Activated T-helper 17 cell treated with anti-CD3 and anti-CD28 coated beads, Interleukin-2, amount 50 U/mL, for 72 hours (primary cell): Measurements from ENCODE around the gene PC. TPM values are rescaled to one million over a fixed set of nuclear protein-coding genes. Genes with fewer than 3 reads are reported as not detected.

ENCODE experiments used
- ATAC-seq: fragments of 150-1000 bp; cut with Tn5 transposase; replicated peaks from 2 replicates; pipeline ENCODE4 v1.10.0; 2021; ENCODE audit warnings: mild to moderate bottlenecking, moderate library complexity
- H3K27ac Mint-ChIP-seq: one replicate; pipeline ENCODE4 v1.8.0; 2022; ENCODE audit warnings: mixed read lengths
- H3K27me3 Mint-ChIP-seq: one replicate; pipeline ENCODE4 v1.8.0; 2022; ENCODE audit warnings: mixed read lengths
- H3K36me3 Mint-ChIP-seq: one replicate; pipeline ENCODE4 v1.8.0; 2022; ENCODE audit warnings: low read depth, mild to moderate bottlenecking, mixed read lengths
- H3K4me1 Mint-ChIP-seq: one replicate; pipeline ENCODE4 v1.8.0; 2022; ENCODE audit warnings: mixed read lengths
- H3K4me3 Mint-ChIP-seq: one replicate; pipeline ENCODE4 v1.8.0; 2022; ENCODE audit warnings: mild to moderate bottlenecking, mixed read lengths
- H3K9me3 Mint-ChIP-seq: one replicate; pipeline ENCODE4 v1.8.0; 2022; ENCODE audit warnings: mixed read lengths
- total RNA-seq, 2 donors: library from RNA; stranded (reverse); gene quantifications; one replicate each; pipeline ENCODE4 v1.2.3, GENCODE V29; 2022

The PC gene
- total RNA-seq, 2 donors from 2014 or later: 8.4 to 10.9 TPM

DNA sequence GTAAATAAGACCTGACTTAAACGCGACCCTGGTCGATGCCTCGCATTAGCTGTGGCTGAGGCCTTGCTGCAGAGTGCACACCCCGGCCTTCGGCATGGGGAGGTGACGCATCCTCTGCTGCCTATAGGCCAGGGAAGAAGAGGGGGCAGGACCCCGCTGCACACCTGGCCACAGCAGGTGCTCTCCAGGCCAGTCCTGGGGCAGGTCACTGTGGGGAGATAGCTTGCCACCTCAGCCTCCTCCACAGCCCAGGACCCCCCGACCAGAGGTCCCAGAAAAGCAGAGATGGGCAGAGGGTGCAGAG lies 88.7 kb downstream of the PC start:
- Mint-ChIP-seq H3K9me3 (no peaks in the 10 kb centered on the region), H3K4me1 (no peaks in the 10 kb centered on the region), H3K36me3 (no peaks in the 10 kb centered on the region), H3K4me3 (no peak overlapping the region), H3K27me3 (no peaks in the 10 kb centered on the region), H3K27ac (no peak overlapping the region)
- no peak for ATAC-seq

DNA sequence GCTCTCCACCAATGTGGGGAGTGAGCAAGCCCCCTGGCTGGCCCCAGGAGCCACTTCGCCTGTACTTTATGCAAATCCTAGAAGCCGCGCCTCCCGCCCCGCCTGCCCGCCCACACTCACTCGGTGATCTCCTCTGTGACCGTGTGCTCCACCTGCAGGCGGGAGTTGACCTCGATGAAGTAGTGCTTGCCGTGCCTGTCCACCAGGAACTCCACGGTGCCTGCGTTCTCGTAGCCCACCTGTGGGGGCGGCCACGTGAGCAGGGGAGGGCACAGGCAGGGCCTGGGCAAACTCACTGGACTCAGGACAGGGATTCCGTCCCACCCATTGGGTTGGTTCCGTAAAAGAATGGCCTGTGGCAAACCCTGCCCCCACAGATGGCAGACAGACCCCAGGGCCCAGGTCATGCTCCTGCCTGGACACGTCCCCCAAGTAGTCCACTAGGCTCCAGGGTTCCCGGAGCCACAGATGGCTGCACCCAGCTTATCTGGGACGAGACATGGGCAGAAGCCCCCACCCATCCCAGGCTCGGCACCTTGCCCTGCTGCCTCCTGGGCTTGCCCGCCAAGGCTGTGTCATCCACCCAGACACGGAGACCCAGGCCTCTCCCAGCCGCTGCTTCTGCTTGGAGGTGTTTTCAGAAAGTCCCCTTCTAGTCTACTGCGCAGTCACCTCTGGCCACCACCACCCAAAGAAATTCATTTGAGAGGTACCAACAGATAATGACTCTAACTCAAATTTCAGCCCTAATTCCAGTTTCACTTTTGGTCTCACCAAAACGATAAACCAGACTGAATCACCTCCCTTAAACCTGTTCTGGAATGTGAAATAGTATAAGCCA lies 89.2 kb downstream of the PC start:
- Mint-ChIP-seq H3K27ac (no peak overlapping the region), H3K9me3 (no peaks in the 10 kb centered on the region)

DNA sequence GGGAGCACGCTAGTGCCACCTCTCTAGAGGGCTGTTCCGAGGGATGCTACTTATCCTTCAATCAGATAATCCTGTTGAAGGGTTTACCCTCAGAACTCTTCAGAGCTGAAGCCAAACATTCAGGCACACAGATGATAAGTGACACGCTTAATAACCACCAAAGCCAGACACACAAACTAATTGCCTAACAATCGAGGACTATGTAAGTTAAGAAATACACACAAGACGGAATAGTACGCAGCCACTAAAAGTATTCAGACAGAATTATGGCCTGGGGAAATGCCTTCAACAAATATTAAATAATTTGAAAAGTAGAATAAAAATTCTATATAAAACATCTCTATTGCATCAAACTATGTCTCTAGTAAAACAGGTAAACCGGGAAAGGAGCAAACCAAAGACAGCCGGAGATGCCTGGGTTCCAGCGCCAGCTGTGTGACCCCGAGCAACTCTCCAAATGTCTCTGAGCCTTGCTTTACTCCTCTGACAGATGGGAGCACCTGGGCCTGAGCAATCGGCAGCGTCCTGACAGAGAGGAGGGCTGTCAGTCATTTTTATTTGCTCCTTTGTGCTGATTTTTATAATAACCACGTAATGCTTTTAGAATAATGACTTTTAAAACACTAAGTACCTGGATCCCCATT lies 90.0 kb downstream of the PC start:
- Mint-ChIP-seq H3K4me3 (no peak overlapping the region), H3K9me3 (no peaks in the 10 kb centered on the region), H3K27ac (no peak overlapping the region)

More for the DNA sequence above, 89.2 kb downstream of the PC start:
- peak overlapping the region; percentile 34 for H3K4me3 Mint-ChIP-seq
- H3K27me3 Mint-ChIP-seq: no peaks in the 10 kb centered on the region
- peak; percentile 94 for ATAC-seq
- no peaks in the 10 kb centered on the region for H3K4me1 Mint-ChIP-seq
- H3K36me3 Mint-ChIP-seq: no peaks in the 10 kb centered on the region

DNA sequence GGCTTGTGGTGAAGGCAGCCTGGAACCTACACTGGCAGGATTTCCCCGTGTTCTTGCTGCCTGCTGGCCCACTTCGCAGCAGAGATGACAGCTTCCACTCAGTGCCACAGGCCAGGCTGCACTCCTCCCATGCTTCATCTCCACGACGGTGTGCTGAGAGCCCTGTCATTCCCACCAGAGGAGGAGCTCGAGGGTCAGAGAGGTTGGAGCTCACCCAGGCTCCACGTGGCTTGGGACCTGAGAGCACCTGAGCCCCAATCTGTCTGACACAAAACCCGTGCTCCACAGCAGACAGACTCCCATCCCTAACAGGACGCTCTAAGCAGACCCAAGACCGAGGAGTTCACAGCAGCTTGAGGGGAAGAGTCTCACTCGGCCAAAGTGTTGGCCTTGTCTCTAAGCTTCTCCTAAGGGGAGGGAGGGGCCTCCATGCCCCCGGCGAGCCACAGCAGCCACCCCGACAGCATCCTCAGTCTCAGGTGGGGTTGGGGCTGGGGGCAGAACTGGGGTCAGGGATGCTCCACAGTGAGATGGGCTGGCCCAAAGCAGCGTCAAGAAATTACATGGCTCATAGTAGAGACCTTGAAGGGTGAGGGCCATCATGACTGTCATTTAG lies 90.7 kb downstream of the PC start:
- Mint-ChIP-seq H3K36me3 (no peaks in the 10 kb centered on the region), H3K4me1 (no peaks in the 10 kb centered on the region), H3K27me3 (no peaks in the 10 kb centered on the region), H3K27ac (no peak overlapping the region), H3K4me3 (no peak overlapping the region), H3K9me3 (no peaks in the 10 kb centered on the region)
- no peak for ATAC-seq

More for the DNA sequence above, 90.0 kb downstream of the PC start:
- Mint-ChIP-seq H3K36me3 (no peaks in the 10 kb centered on the region), H3K27me3 (no peaks in the 10 kb centered on the region), H3K4me1 (no peaks in the 10 kb centered on the region)
- peak; percentile 9 for ATAC-seq

DNA sequence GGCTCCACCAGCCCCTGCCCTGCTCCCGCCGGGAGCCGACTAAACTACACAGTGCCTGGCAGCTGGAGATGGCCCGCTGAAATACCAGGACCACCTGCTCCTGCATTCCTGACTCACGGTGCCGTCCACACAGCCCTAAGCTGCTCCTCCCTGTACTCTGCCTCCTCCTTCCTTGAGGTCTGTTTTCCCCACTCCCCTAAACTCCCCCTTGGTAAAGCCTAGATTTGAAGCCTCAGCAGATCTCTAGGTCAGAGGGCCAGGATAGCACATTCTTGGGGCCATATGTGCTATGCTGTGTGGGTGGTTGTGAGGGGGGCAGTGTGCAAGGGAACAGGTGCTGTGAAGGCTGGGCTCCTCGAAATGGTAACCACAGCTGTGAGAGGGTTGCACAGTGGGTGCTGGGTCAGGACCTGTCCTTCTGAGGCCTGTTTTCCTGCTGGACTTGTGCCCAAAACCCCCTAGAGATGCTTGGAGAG lies 91.6 kb downstream of the PC start:
- Mint-ChIP-seq H3K4me3 (no peak overlapping the region), H3K9me3 (no peaks in the 10 kb centered on the region), H3K36me3 (no peaks in the 10 kb centered on the region), H3K27ac (no peak overlapping the region), H3K4me1 (no peaks in the 10 kb centered on the region), H3K27me3 (no peaks in the 10 kb centered on the region)
- ATAC-seq: no peak

DNA sequence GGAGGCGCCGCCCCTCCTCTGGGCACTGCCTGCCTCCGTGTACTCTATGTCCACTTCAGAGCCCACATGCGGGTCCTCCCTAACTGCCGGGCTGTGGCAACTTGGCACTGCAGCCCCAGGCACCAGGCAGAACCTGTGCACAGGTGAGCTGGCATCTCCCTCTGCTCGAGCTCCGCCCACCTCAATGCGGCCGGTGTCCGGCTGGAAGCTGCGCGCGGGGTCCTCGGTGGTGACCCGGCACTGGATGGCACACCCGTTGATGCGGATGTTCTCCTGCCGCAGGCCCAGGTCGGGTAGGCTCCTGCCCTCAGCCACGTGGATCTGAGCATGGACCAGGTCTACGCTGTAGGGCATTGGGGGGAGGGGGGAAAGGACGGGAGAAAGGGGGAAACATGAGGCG lies 92.2 kb downstream of the PC start:
- Mint-ChIP-seq H3K36me3 (no peaks in the 10 kb centered on the region), H3K4me1 (no peaks in the 10 kb centered on the region), H3K27ac (no peak overlapping the region), H3K27me3 (no peaks in the 10 kb centered on the region), H3K4me3 (no peak overlapping the region), H3K9me3 (no peaks in the 10 kb centered on the region)
- no peak for ATAC-seq

DNA sequence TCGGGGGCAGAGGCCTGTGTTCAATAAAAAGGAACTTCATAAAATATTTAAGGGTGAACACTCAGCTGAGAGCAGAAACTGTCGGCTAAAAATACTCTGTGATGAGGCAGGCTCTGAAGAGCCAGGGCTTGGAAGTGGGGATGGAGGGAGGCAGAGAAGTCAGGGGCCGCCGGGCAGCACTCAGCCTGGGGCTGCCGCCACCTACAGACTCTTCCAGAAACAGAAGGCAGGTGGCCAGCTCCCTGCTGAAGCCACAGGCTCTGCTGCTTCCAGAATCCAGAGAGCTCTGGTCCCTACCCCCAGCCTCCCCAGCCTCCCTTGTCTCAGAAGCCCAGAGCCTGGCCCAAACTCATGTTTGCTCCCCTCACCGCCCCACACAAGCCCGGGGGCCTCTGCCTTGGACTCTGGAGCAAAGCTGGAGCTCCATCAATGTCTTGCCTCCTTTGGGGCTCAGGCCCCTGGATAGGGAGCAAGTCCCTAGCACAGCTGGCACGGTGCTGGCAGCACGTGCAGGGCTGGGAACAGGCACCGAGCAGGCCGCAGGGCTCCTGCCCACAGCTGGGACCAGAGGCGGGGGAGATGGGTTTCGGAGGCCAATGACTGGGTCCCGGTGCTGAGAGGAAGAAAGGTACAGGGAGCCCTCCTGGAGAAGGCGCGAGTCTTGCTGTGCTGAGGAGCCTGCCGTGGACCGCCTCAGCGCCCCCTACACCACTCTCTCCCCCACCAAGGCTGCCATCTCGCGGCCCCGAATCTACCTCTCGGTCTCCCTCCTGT lies 93.1 kb downstream of the PC start:
- Mint-ChIP-seq H3K27me3 (no peaks in the 10 kb centered on the region), H3K4me3 (no peak overlapping the region), H3K9me3 (no peaks in the 10 kb centered on the region), H3K36me3 (no peaks in the 10 kb centered on the region), H3K4me1 (no peaks in the 10 kb centered on the region), H3K27ac (no peak overlapping the region)
- no peak for ATAC-seq

DNA sequence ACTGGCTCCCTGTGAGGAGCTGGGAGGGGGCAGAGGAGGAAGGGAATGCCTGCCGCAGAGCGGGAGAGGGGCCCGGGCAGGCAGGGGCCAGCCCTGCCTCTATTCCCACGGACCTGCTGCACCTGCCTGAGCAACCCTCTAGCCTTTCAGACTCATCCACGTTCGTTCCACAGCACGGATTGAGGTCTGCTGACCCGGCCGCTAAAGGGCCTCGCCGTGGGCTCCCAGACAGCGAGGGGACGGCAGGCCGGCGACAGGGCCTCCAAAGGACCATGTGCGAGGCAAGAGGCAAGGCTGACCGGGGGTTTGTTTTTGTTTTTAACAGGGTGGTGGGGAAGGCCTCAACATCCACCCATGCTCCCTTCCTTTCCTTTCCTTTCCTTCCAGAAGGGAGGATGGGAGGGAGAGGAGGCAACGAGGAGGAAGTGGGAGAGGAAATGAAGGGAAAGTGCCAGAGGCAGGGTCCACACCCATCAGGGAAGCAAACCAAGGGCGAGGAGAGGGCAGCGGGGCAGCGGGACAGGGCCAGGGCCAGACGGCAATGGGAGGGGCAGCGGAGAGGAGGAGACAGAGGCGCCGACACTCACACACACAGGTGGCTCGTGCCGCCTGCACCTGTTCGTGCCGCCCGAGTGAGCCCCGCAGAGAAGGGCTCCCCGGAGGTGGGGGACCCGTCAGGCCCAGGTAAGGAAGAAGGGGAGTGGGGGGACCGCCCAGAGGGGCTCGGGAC lies 93.8 kb downstream of the PC start:
- H3K27me3 Mint-ChIP-seq: no peaks in the 10 kb centered on the region
- H3K4me1 Mint-ChIP-seq: no peaks in the 10 kb centered on the region
- no peak overlapping the region for H3K27ac Mint-ChIP-seq
- no peaks in the 10 kb centered on the region for H3K9me3 Mint-ChIP-seq
- H3K36me3 Mint-ChIP-seq: no peaks in the 10 kb centered on the region
- no peak for ATAC-seq
- H3K4me3 Mint-ChIP-seq: no peak overlapping the region

DNA sequence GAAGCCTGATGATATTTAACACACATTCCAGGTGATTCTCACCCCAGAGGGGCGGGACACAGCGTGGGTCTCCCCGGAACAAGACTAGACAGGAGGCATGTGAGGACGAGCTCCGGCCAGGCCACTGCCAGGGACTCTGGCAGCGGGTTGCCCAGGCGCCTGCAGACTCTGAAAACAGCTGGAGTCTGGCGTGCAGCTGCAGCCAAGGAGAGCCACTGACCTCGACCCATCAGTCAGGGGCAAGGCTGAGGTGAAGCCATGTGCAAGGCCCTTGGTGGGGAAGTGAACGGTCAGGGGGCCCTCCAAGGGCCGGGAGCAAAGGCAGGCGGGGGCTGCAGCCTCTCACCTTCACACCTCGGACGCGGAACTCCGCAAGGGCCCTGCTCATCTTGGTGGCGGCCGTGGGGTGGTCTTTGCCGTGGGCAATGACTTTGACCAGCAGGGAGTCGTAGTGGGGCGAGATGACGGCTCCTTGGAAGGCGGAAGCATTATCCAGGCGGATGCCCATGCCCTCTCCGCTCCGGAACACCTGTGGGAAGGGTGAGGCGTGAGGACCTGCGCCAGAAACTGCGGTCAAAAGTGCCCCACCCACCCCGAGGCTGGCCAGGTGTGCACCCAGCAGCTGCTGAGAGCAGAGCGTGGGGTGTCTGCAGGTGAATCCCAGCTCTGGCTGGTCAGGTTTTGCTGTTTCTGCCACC lies 94.6 kb downstream of the PC start:
- Mint-ChIP-seq H3K36me3 (no peaks in the 10 kb centered on the region), H3K27ac (no peak overlapping the region), H3K9me3 (no peaks in the 10 kb centered on the region), H3K27me3 (no peaks in the 10 kb centered on the region), H3K4me3 (no peak overlapping the region), H3K4me1 (no peaks in the 10 kb centered on the region)
- ATAC-seq: no peak

DNA sequence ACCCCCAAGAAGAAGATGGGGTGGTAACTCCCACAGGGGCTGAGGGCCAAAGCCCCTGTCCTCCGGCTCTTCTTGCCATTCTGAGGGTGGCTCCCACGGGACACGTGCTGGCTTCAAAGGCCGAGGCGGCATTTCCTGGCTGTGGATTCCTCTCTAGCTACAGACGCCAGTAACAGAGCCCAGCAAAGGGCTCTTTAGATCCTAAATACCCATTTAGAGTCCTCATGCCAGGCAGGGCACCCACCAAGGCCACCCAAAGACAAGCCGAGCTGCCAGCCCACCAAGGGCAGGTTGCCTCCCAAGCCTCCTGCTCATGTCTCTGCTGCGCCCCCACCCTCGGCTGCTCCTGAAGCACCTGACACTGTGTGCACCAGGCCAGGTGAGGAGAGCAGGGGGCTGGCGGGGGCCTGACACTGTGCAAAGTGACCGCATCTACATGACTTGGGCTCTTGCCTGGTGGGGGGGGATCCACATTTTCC lies 95.6 kb downstream of the PC start:
- no peak overlapping the region for H3K4me3 Mint-ChIP-seq
- no peaks in the 10 kb centered on the region for H3K9me3 Mint-ChIP-seq
- no peaks in the 10 kb centered on the region for H3K36me3 Mint-ChIP-seq
- no peak for ATAC-seq
- H3K4me1 Mint-ChIP-seq: no peaks in the 10 kb centered on the region
- no peak overlapping the region for H3K27ac Mint-ChIP-seq
- no peaks in the 10 kb centered on the region for H3K27me3 Mint-ChIP-seq

DNA sequence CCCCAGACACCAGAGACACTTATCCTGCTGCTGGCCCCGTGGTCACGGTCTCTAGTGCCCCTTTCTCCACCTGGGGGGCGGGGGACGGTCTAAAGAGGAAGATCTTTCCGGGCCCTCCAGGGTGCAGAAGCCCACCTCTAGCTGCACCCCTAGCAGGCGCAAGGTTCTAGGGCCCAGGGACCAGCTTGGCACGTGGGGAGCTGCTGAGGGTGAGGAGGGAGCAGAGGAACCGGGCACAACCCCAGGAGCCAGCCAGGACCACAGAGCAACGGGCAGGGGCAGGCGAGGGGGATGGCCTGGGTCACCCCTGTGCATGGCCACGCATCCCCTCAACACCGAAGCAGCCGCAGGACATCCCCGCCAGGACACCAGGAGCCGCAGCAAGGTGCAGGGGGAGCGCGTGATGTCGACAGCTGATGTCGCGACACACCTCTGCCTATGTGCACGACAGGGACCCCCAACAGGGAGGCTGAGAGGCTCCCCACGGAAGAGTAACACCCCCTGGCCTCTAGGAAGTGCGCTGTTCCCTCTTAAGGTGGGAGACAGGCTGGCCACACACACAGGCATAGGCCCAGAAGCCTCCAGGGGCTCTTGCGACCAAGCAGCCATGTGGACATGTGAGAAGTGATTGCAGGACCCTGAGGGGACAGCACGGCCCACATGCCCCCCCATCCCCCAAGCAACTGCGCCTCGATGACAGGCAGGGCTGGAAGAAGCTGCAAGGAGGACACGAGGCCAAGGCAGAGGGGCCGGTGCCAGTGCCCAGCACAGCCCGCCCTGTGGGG lies 96.2 kb downstream of the PC start:
- ATAC-seq: no peak
- no peaks in the 10 kb centered on the region for H3K9me3 Mint-ChIP-seq
- no peaks in the 10 kb centered on the region for H3K36me3 Mint-ChIP-seq
- H3K4me1 Mint-ChIP-seq: no peaks in the 10 kb centered on the region
- no peak overlapping the region for H3K4me3 Mint-ChIP-seq
- H3K27me3 Mint-ChIP-seq: no peaks in the 10 kb centered on the region
- no peak overlapping the region for H3K27ac Mint-ChIP-seq

DNA sequence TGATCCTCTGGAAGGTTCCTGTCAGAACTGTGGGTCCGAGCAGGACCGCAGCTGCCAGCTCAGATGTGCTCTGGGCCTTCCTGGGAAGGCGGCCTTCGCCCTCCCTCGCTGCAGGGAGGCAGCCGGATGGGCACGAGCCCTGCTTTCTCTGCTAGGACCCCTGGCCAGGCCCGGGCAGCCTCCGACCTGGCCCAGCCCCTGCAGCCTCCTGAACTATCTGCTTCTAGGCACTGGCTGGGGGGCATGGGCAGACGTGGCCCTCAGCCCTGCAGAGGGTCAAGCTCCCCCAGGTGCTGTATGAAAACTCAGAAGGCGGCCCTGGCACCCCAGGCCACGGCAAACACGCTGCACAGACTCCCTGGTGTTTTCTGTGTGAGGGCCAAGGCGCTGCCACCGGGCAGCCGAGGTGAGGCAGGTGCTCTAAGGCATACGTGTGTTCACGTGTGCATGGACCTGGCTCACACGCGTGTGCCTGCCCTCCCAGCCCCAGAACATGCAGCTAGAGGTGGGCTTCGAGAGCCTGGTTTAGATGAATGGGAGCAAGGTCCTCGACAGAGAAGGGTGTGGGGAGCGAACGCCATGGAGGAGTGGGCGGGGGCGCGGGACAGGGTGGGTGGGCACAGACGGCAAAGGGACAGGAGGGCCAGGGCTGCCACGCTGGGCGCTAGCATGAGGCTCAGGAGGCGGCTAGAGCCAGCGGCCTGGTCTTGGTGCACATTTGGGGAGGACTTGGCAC lies 97.0 kb downstream of the PC start:
- H3K4me1 Mint-ChIP-seq: no peaks in the 10 kb centered on the region
- H3K9me3 Mint-ChIP-seq: no peaks in the 10 kb centered on the region
- no peaks in the 10 kb centered on the region for H3K27me3 Mint-ChIP-seq
- no peak overlapping the region for H3K4me3 Mint-ChIP-seq
- no peak overlapping the region for H3K27ac Mint-ChIP-seq
- H3K36me3 Mint-ChIP-seq: no peaks in the 10 kb centered on the region
- ATAC-seq: no peak
